Glomerular visceral epithelial cell (primary cell): Measurements from ENCODE around the gene TGM1.
"Not testable (repeated sequence)": the region's sequence is repeated elsewhere in the genome, so short reads cannot be mapped to it uniquely, and the experiment has no call there.

Experiments
- DNase-seq: peaks from one replicate; pipeline ENCODE4 v3.0.0-alpha.2; 2016; ENCODE audit errors: extremely low spot score

TGM1 gene

GRCh38 chr14:24207104-24207551 lies 55.8 kb downstream of the TGM1 start:
- no peak for DNase-seq

- no peak for DNase-seq
Observed at GRCh38 chr14:24206260-24207103, 56.5 kb downstream of the TGM1 start.

DNA sequence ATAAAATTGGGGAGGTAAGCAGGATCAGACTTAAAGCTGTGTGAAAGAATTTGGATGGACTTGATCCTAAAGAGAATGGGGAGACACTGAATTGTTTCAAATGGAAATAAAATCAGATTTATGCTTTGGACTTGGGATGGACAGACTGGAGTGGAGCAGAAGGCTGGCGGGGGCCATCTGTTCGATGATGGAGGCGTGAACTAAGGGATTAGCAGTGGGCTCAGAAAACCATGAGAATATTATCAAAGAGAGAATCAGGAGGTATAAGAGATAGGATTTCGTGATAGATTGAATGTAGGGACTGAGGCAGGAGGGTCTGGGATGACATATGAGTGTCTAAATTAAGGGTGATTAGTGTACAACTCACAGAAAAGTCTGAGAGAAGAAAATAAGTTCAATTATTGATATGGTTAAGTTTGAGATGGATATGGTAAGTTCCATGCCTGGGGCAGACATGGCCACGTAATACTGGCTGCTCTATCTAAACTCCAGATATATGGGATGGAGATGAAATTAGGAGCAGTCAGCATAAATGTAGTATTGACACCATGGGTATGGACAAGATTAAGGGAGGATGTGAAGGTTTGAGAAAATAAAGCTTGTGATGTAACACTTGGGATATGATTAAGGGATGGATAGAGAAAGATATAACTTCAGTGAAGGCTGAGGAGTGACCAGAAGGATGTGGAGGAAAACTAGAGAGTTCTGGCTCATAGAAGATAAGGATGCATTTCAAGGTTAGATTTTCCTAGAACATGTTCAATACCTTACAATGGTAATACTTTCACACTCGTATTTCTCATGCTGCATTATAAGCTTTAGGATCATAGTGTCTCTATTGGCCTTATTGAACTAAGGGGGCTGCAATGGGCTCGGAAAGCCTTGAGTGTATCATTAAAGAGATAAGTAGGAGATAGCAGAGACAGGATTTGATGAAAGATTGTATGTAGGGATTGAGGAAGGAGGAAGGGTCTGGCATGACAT lies 58.5 kb downstream of the TGM1 start:
- DNase-seq, result no peak

GRCh38 chr14:24203249-24203886 lies 59.6 kb downstream of the TGM1 start:
- not testable (repeated sequence) for DNase-seq

DNA sequence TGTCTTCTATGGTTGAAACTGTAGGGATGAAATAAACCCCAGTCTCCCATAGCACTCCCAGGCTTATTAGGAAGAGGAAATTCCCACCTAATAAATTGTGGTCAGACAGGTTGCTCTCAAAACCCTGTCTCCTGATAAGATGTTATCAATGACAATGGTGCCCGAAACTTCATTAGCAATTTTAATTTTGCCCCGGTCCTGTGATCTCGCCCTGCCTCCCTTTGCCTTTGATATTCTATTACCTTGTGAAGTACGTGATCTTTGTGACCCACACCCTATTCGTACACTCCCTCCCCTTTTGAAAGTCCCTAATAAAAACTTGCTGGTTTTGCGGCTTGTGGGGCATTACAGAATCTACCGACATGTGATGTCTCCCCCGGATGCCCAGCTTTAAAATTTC lies 60.4 kb downstream of the TGM1 start:
- DNase-seq, result not testable (repeated sequence)
